ENCODE results near the gene LIG1. TPM values are rescaled to one million over a fixed set of nuclear protein-coding genes. Genes with fewer than 3 reads are reported as not detected.
A peak's percentile ranks its signal among the peaks of the same experiment; 100 is the strongest.
"Not testable (repeated sequence)": the region's sequence is repeated elsewhere in the genome, so short reads cannot be mapped to it uniquely, and the experiment has no call there.

The LIG1 gene
- polyA plus RNA-seq, 4 donors = 58.6 to 66.4 (median 61.0) TPM

DNA sequence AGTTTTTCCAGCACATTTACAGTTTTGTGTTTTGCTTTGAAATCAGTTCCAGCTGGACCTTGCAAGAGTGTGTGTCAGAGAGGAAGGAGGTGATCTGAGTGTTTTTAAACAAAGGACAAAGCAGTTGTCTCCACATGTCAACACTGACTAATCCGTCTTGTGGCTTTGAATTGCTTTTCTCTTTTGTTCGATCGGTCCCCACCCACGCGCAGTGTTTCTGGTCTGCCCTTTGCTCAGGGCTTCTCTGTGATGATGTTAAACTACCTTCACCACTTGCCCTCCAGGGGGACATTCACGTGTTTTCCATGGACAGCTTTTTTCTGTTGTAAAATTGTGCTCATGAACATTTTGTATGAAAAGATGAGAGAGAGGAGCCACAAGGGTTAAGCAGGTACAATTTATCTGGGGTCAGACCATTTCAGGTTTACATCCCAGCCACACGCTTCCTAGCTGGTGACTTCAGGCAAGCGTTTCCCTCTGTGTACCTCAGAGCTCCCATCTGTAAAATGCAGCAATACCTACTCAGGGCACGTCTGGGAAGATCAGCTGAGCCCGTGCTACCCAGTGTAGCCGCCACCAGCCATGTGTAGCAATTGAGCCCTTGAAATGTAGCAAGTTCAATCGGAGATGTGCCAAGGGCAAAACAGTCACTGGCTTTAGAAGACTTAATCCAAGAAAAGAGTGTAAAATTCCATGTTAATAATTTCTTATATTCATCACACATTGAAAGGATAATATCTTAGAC lies 46.1 kb downstream of the LIG1 start:
- DNase-seq (ENCODE audit: low read depth in 4 of 4, low spot score in 3 of 4) = no peak

DNA sequence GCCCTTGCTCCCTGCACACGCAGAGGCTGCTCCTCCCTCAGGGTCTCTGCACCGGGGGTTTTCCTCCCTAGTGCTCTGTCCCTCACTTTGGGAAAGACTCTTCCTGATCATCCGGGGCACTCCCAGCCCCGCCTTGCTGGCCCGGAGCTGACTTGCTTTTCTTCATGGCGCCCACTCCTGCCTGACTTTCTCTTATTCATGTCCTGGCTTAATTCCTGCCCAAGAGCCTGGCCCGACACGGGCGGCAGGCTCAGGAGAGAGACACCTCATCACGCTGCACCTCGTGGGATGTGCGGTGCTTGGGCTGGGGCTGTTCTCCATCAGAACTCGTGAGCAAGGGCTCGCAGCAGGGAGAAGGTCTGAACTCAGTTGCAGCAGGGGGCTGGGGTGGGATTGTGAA lies 47.7 kb downstream of the LIG1 start:
- DNase-seq (ENCODE audit: low read depth in 4 of 4, low spot score in 3 of 4) = no peak

DNA sequence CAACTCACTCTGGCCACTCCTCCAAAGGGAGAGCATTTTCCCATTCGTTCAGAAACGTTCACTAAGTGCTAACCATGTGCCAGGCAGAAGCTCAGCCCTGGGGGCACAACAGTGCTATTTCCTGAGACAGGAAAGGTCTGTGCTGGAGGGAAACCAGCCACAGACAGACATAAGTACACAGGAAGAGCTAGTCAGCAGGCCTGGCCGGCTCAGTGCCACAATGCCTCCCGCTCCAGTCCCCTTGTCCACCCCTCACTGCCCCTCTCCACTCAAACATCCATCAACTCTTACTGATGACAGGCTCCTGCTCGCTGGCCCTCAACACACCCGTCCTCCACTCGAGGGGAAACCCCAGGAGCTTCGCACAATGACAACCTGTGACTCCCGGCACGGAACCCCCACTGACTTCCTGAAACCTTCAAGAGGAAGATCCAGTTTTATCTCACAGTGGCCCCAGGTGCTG lies 48.2 kb downstream of the LIG1 start:
- no peak for DNase-seq (ENCODE audit: low read depth in 4 of 4, low spot score in 3 of 4)

DNA sequence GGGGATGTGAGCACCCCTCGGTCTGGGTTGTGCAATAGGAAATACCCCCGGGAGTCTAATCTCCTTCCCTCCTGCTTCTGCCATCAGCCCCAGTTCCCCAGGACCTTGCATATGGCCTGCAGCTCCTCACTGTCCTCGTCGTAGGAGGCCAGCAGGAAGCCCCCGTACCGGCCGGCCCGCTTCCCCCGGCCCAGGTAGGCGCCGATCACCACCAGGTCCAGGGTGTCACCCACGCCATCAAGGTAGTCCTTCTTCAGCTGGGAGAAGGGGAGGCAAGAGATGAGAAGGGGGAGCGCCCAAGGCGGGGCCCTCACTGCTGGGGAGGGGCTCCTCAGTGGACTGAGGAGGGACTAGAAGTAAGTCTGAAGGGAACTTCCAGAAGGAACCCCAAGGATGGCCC lies 49.1 kb downstream of the LIG1 start:
- no peak for DNase-seq (ENCODE audit: low read depth in 4 of 4, low spot score in 3 of 4)

DNA sequence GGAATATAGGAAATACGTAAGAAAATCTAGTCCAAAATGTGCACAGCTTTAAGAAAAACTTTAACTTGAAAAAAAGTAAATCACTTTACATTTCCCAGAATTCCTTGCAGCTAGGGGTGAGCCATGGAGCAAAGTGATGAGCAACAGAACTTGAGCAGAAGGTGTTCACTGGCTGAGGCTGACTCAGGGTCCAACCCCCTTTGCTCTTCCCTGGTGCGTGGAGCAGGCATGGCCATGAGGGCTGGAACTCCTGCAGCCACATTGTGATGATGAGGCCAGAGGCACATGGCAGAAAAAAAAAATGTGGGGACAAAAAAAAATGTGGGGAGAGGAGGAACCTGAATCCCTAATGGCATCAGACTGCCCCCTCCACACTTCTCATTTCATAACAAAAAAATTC lies 49.6 kb downstream of the LIG1 start:
- DNase-seq (ENCODE audit: low read depth in 4 of 4, low spot score in 3 of 4) = no peak

DNA sequence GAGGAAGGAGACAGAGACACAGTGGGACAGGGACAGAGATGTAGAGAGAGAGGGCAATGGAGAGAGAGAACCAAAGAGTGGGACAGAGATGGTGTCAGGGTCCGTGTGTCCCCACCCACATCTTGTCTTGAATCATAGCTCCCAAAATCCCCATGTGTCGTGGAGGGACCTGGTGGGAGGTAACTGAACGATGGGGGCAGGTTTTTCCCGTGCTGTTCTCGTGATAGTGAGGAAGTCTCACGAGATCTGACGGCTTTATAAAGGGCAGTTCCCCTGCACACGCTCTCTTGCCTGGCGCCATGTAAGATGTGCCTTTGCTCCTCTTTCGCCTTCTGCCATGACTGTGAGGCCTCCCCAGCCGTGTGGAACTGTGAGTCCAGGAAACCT lies 52.0 kb downstream of the LIG1 start:
- no peak for DNase-seq (ENCODE audit: low read depth in 4 of 4, low spot score in 3 of 4)

DNA sequence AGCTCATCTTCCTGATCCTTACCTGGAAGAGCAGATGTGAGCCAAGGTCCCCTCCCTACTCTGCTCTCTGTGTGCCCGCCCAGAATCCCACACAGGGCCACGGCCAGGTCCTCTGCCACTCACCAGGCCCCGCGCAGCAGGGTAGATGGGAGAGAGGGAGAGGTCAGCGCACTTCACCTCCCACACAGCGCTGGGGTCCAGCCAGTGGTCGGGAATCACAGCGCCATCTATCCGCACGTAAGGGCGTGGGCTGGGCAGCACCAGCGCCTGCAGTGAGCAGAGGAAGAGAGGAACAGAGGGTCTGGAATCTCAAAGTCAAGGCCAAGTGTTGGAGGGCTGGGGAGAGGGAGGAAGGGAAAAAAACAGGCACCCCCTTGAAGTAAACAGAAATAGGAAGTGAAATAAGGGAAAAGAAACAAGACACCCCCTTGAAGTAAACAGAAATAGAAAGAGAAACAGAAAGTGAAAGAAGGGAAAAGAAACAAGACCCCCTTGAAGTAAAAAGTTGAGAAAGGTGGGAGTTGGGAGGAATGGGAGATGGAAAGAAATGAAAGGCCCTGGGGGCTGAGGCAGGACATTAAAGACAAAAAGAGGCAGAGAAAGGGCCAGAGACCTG lies 52.5 kb downstream of the LIG1 start:
- no peak for DNase-seq (ENCODE audit: low read depth in 4 of 4, low spot score in 3 of 4)

DNA sequence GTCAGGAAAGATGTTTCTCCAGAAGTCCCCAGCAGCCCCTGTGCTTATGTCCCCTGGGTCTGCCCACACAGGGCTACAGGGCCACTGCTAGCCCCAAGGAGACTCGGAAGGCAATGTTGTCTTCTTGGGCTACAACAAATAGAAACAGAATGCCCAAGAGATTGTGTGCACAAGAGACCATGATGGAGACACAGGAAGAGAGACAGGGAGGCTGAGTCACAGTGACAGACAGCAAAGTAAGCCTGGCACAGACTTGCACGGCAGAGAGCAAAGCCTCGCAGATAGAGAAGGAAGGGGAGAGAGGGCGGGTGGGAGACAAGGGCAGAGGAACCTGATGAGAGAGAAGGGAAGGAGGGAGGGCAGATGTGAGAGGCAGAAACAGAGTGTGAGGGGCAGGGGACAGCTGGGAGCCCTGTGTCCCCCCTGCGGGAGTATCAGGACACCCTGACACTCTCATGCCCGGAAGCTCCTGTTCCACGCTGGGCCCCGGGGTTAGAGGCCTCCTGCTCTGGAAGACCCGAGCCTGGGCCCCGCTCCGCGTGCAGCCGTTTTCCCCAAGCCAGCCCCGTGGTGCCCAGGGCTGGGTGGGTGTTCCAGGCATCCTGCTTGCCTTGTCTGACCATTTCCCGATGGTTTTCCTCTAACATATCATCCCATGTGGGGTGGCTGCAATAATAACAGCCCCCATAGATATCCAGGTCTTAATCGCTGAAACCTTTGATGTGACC lies 56.8 kb downstream of the LIG1 start:
- no peak for DNase-seq (ENCODE audit: low read depth in 4 of 4, low spot score in 3 of 4)

DNA sequence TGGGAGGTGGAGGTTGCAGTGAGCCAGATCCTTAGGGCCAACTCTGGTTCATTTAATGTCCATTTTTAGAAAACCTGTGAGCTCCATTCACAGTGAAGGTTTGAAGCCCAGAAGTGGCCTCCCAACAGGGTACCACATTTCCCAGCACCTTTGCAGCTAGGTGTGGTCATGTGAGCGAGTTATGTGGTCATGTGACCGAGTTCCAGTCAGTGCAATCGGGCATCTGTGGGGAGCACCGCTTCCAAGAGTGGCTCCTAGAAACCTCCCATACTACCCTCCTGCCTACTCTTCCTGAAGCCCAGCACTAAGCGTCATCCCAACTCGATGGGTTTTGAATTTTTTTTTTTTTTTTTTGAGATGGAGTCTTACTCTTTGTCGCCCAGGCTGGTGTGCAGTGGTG lies 58.9 kb downstream of the LIG1 start:
- DNase-seq (ENCODE audit: low read depth in 4 of 4, low spot score in 3 of 4) = no peak

DNA sequence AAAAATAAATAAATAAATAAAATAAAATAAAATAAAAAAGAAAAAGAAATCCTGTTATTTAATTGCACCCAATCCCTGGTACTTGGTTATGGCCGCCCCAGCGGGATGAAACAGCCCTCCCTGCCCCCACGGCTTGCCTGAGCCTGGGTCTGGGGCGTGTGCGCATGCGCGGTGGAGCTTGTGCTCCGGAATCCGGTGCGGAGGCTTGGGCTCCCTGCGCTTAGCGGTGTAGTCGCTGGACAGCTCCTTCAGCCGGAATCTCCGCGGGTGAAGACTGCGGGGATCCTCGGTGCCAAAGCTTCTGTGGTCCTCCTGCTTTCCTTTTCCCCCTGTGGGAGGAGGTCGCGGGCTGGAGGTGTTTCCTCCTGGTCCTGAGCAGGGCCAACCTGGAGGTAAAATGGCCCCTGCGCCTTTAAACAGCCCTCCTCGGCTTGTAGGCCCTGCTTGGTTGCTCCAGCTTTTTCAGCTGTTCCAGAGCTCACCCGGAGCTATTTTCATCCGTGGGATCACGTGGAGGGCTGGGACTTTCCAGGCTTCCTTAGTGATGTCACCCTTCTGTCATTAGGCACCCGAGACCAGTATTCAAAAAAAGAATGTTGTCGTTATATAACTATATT lies 59.7 kb downstream of the LIG1 start, which contains the start of gene PLA2G4C:
Gene PLA2G4C (minus strand): TSS at position 468 of the 617 bp plus-strand sequence. CDS start 4,288 bp downstream, outside the sequence.
- peak; percentile 77 to 82 (median 80) for DNase-seq (ENCODE audit: low read depth in 4 of 4, low spot score in 3 of 4)

DNA sequence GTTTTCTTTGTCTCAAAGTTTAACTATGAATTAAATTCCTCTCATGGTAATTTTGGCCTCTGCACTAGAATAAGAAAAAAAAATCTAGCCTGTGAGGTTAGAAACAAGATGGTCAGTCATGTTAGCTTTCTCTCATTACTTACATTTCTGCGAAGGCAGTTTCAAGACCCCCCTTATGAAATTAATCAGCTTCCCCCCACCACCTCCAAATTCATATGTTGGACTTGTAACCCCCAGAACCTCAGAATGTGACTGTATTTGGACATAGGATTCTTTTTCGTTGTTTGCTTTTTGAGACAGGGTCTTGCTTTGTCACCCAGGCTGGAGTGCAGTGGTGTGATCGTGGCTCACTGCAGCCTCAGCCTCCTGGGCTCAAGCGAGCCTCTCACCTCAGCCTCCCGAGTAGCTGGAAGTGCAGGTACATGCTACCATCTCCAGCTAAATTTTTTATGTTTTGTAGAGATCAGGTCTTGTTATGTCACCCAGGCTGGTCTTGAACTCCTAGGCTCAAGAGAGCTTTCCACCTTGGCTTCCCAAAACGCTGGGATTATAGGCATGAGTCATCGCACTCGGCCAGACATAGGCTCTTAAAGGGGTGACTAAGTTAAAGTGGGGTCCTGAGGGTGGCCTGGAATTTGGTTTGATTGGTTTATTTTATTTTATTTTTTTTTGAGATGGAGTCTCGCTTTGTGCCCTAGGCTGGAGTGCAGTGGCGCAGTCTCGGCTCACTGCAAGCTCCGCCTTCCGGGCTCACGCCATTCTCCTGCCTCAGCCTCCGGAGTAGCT lies 61.0 kb downstream of the LIG1 start:
- DNase-seq (ENCODE audit: low read depth in 4 of 4, low spot score in 3 of 4) = no peak

DNA sequence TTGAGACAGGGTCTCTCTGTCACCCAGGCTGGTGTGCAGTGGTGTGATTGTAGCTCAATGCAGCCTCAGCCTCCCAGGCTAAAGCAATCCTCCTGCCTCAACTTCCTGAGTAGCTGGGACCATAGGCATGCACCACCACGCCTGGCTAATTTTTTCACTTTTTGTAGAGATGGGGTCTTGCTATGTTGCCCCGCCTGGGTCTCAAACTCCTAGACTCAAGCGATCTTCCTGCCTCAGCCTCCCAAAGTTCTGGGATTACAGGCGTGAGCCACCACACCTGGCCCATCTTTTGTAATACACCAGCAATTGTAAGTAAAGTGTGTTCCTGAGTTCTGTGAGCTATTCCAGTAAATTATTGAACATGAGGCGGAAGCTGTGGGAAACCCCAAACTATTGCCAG lies 66.2 kb downstream of the LIG1 start:
- DNase-seq (ENCODE audit: low read depth in 4 of 4, low spot score in 3 of 4) = no peak

DNA sequence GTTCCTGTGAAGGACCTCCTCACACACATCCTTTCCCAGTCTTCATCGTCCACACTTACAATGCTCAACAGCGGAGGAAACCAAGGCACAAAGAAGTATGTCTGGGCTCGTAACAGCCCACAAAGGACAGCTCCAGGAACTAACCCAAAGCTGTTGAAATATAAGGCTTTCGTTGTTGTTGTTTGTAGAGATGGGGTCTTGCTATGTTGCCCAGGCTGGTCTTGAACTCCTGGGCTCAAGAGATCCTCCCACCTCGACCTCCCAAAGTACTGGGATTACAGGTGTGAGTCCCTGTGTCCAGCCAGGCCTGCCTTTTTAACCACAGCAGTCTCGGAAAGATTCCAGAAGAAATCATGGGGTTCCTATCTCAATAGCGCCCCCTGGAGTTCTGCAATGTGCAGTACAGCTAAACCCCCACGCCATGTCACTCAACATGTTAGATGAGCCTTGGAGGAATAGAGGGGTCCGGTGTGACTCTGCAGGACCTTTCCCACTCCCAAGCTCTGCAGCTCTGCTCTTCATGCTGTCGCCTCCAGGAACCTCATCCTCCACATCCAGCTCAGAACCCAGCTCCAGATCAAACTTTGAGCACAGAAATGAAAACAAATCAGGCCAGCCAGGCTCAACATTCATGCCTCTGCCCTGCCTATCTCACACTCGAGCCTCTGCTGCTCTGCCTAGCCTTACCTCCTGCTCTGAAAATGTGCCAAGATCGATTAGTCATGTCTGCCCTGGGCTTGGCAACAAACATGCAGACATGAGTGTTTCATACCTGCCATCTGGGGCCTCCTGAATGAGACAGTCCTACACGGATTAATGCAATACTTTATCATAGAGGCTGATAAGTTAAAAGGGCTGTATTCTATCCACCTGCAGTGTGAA lies 67.0 kb downstream of the LIG1 start:
- DNase-seq (ENCODE audit: low read depth in 4 of 4, low spot score in 3 of 4) = no peak

DNA sequence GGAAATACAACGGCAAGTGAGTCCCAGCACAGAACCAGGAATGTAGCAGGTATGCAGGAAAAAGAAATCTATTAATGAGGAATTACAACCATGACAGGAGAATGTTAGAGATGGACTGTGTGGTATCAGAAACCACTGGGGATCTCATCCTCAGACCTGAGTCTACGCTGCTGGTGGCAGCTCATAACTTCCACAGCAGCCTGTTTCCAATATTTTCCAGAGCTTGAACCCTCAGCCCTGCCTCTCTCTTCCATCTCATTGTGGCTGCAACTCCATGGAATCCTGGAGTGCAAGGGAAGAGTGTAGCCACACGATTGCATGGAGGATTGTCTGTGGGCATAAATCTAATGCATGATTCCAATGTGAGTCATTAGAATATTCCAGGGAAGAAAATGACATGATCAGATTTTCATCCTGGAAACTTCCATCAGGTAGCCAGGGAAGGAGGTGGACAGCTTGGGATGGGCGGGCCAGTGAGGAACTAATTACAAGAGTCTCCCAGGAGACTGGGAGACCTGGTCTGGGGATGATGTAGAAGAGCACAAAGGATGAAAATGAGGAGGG lies 74.5 kb downstream of the LIG1 start:
- no peak for DNase-seq (ENCODE audit: low read depth in 4 of 4, low spot score in 3 of 4)

DNA sequence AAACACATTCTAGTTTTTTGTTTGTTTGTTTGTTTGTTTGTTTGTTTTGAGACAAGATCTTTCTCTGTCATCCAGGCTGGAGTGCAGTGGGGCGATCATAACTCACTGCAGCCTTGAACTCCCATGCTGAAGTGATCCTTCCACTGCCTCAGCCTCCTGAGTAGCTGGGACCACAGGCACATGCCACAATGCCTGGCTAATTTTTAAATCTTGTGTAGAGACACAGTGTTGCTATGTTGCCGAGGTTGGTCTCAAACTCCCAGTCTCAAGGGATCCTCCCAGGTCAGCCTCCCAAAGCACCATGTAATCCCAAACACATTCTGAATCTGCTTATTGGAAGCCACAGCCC lies 75.3 kb downstream of the LIG1 start:
- DNase-seq (ENCODE audit: low read depth in 4 of 4, low spot score in 3 of 4) = no peak

DNA sequence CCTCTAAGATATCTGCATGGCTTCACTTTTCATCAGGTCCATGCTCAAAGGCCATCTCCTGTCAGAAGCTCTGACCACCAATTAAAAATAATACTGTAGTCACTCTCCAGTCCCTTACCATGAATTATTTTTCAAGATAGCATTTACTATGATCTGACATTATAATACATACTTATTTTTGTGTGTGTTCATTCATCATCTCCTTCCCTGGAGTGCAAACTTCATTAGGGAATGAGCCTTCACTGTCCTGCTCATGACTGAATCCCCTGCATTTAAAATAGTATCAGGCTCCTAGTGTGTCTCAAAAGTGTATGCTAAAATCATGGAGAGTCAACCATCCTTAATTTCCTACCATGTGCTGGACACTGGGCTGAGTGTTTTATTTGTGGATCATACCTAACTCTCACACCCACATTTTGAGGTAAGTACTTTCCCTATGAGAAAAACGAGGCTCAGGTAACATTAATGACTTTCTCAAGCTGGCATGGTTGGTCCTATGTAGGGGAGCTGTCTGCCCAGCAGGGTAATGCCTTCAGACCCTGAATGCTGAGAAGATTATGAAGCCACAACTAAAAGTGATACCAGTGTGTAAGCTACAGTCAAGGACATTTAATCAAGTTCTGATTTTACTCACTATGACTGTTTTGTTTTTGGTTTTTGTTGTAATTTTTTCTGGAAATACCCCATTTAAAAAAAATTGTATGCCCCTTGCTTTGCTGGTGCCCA lies 75.9 kb downstream of the LIG1 start:
- DNase-seq (ENCODE audit: low read depth in 4 of 4, low spot score in 3 of 4) = no peak

DNA sequence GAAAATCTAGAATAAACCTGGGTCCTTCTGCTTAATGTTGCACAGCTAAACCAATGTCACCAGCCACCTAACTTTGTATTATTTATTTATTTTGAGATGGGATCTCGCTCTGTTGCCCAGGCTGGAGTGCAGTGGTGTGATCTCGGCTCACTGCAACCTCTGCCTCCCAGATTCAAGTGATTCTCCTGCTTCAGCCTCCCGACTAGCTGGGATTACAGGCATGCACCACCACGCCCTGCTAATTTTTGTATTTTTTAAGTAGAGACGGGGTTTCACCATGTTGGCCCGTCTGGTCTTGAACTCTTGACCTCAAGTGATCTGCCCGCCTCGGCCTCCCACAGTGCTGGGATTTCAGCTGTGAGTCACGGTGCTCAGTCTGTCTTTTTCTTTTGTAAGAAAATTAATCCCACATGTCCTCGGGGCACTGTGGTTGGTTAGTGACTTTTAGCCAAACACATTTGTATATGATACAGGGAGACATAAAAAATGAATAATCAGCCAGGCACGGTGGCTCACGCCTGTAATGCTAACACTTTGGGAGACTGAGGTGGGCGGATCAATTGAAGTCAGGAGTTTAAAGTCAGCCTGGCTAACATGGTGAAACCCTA lies 78.9 kb downstream of the LIG1 start:
- not testable (repeated sequence) for DNase-seq (ENCODE audit: low read depth in 4 of 4, low spot score in 3 of 4)

DNA sequence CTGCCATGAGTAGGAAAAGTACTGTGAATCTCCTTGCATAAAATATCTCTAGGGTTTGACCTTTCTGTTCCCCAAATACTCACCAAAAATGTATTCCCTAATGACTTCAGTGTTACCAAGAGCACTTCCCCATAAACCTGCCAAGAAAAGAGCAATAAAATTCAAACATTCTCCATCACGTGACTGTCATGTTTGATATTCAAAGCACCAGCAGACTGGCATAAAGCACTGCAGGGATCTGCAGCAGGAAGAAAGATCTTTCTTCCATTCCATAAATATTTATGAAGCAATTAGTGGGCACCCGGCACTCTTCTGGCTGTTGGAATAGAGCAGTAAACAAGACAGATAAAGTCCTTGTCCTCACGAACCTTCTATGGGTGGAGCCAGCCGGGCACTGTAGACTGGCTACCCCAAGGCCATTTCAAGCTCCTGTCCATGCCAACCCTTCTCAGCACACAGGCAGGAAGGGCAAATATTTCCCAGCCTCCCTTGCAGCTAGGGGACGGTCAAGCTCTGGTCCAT lies 79.8 kb downstream of the LIG1 start:
- no peak for DNase-seq (ENCODE audit: low read depth in 4 of 4, low spot score in 3 of 4)

Measured in right renal pelvis (tissue), 4 donors.